ENCODE data around the gene GID8.
"Not testable (repeated sequence)": the region's sequence is repeated elsewhere in the genome, so short reads cannot be mapped to it uniquely, and the experiment has no call there.

Gene GID8

DNA sequence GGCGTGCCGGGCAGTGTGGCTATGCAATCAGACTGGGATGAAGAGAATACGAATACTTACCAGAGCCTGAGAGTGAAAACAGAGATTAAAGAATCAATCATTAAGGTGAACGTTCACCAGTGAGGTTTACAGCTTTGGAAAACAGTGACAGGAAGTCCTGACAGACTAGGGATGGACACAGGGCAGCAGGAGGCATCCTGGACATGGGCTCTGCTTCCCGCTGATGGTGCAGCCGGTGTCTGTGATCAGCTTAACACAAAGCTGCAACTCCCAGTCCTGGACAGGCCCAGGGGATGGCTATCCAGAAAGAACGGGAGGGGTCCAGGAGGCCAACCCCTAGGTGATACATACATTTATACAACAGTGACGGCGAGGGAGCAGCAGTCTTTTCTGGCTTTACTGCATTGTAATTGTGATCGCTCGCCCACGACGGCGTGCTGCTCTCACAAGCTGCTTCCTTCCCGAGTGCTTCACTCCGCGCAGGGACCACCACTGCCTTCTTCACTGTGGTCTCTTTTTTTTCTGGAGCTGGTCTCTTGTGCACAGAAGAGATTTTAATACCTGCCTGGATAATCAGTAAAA, 32.3 kb upstream of the GID8 start:
- DNase-seq = no peak

DNA sequence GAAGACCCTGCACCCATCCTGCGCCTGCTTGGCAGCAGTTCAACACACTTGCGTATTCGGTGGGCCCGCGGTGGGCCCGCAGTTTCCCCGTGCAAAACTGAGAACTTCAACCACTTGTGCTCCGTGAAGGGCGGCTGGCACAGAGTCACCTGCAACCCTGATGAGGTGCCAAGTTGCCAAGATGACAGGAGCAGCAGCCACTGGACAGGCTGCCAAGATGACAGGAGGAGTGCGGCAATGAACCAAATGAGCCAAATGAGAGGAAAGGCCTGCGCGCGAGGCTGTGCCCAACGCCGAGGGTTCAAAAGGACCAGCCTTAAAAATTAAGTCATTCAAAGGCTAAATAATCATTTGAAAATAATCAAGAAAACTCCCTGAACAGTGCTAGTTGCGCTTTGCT, 31.7 kb upstream of the GID8 start:
- no peak for DNase-seq

DNA sequence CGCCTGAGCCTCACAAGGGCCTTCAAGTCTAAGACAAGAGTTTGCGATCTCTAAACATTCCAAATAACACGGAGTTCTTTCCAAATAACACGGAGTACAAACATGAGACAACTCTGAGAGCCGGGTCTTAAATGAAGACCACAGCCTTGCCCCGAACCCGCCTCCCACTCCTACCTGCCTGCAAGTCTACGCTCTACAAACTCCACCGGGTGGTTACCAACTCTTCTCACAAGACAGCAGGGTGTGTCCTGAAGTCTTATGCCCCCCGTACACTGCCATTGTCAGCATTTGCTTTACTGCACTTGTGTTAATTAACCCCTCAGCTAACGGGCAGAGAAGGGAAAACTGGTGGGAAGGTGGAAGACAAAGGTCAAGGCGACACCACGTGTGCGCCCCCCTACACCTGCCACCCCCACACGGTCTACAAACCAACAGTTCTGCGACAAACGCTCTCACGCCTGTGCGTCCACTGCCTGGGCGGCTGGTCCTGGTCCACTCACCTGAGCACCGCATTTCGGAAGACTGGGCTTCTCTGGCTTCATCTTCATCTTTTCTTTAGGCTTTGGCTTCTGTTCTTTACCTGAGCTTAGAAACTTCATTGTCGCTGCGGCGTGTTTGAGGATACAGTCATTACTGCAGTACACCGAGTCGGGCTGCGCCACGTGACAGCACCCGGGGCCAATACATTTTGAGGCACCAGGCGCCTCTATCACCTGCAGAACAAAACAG, 31.1 kb upstream of the GID8 start:
- no peak for DNase-seq

DNA sequence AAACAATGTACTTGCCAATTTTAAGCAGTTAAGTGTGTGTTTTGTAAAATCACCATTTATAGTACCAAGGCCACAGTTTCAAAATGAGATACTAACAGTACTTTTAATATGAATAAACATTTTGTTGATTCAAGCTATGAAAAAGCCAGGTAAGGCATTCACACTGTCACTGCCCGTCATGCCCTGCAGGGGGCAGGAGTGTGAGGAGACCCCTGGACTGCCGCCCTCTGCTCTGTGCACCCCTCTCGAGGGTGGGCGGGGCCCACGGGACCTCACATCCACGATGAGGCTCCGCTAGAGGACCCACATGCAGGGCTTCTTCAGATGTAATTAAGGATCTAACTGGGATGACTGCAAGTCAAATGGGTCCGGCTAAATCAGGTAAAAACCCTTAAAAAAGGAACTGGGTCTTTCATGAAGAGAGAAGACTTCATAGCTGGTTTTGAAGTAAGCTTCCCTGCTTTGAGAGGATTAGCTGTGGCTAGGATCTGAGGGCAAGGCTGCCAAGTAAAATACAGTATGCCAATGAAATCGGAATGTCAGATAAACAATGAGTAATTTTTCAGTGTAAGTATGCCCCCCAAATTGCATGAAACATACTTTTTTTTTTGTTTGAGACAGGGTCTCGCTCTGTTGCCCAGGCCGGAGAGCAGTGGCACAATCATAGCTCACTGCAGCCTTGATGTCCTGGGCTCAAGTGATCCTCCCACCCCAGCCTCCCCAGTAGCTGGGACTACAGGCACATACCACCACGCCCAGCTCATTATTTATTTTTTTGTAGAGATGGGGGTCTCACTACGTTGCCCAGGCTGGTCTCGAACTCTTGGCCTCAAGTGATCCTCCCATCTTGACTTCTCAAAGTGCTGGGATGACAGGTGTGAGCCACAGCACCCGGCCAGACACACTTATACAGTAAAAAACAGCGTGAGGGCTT, 30.3 kb upstream of the GID8 start:
- peak; percentile 29 to 54 for DNase-seq

DNA sequence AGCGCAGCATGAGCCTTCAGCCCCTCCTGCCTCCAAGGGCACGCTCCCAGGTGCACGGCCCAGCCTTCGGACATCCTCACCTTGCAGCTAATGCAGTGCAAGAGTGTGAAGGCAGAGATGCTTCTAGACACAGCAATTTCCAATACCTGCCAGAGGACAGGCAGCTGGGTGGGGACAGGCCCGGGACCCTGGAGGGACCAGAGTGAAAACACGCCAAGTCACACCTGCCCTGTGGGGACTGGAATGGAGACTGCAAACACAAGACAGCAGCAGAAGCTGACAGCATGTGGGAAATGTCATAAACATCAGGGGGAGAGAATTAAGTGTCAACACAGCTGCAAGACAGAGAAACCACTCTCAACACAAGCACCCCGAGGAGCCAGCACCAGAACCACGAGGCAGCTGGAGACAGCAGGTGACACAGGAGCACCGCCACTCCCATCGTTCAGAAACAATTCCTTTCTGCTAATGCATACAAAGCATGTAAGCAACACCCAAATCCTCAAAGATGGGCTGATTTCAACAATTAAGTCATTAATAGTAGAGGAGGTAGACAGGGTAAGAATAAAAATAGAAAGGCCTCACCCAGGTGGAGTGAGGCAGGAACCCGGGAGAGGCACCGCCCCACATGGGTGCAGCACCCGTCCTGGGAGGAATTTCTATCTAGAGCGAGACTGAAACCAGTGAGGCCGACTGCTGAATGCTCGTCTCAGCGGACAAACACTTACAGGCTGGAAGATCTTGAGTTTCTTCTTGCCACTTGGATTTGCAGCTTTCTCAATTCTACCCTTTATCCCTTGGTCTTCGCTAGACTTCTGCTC, 28.8 kb upstream of the GID8 start:
- DNase-seq = no peak

DNA sequence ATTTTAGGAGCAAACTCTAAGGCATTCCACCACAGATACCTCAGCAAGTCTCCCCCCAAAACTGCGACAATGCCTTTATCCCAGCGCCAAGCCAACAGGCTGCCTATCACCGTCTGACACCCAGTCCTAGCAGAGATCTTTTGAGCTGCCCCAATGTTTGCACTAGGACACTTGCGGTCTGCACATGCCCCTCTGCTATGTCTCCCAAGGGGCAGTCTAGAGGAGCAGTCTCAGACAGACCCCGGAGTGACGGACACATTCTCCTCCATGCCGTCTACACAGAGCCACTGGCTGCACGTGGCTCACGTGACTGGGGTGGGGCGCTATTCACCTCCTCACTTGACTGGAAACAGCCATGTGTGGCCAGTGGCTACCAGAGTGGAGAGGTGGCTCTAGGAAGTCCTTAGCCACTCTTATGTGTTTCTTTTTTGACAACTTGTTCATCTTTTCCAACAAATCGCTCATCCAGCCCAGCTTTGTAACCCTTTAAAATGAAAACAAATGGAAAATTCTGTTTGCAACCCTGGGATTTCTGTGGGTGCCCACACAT, 27.7 kb upstream of the GID8 start:
- no peak for DNase-seq

DNA sequence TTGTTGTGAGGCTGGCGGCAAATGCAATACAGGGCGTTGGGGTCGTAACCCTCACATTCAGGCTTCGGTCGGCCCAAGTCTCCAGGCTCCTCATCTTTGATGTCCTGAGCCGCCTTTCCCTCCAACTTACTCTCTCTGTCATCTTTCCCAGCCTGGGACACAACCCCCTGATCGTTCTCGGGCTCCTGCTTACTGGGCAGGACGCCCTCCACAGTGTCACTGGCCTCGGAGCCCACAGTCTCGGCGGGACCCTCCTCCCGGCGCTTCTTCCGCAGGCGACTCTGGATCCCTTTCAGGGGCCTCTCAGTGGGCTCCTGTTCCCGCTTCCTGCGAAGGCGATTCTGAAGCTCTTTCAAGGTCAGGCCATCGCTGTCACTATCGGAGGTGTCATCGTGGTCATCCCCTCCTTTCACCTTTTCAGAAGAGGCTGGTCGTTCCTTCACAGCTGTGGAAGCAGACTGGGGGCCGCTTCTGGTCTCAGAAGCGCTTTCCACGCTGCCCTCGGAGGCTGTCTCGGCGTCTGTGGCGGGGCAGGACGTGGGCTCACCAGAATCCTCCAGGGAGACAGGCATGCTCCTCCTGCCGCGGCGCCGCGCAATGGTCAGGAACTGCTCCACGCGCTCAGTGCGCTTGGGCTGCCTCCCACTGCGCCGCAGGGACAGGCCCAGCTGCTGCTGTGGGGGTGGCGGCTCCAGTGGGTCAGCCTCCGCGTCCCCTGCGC, 27.0 kb upstream of the GID8 start:
- DNase-seq = no peak

DNA sequence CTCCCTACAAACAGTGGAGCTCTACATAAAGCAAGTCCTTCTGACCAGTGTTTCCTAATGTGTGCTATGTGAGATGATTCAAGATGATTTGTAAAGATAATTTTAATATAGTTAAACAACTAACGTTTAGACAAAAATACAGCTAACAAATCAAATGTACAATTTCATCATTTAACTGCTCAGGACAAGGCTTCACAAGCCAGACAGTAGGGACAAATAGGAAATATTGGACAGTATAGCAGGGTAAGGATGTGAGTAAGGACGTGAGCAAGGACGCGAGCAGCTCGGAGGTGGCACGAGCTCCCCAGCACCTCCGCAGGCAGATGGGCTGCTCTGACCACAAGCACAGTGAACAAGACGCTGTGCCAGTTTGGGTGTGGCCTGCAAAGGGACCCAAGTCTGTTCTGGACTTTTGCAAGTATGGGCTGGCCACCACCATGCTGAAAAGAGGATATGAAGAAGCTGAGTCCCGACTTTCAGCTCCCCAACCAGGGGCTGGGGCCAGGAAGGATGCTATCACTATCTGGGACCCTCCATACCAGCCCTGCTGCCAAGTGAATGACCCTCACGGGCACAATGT, 26.2 kb upstream of the GID8 start:
- DNase-seq = no peak

DNA sequence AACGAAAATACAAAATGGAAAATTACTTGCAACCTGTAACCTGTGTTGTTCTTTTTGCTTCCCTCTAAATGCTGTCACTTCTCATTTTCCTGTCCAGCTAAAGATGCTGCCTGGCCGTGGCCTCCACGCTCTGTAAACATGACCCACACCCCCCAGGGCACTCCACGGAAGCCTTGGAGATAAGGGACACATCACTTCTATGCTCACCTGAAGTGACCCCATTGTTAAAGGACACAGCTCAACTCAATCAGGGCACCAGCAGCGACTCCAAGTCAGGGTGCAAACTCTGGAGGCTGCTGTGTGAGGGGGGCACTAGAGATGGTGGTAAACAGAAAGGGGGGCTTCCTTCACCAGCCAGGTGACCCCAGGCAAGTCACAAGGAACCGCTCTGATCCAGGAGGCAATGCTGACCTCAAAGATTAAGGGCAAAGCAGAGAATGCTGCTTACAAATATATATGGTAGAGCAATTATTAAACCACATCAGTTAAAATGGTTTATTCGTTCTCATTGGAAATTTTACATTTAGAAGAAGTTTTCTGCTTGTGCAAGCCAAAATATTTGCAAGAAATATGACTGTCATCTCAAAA, 24.8 kb upstream of the GID8 start:
- no peak for DNase-seq

DNA sequence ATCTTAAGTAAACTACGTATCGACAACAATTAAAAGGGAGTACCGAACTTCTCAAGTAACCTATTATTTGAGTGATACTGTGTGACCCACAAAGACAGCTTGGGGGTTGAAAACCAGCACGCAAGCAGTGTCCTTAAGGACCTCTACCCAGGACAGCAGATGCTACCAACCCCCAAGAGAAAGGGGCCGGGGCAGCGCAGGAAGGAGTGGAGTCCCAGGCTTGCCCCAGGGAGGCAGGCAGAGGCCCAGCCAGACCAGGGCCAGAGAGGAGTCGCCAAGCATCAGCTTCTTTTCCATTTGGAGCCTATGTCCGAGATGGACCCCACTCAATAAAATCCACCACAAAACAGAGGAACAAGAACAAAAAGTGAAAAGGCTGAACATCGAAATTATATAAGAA, 23.5 kb upstream of the GID8 start:
- DNase-seq = no peak

DNA sequence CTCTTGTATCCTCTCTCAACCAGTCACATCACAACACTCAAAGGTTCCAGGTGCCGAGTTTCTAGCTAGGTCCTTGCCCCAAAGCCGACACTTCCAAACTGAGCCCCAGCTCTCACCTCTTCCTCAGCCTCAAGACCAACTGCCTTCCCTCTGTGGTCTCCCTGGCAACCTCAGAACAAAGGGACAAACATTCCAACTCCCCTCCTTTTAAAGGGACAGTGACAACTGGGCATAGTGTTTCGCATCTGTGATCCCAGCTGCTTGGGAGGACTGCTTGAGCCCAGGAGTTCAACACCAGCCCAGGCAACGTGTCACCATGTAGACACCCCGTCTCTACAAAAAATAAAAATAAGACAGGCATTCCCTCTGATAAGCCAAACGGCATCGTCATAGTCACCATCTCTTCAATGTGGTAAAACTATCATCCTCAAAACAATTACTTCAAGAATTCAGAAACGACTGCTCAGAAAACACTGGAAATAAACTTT, 22.9 kb upstream of the GID8 start:
- peak in 1 of 2 donors; percentile 31 for DNase-seq

DNA sequence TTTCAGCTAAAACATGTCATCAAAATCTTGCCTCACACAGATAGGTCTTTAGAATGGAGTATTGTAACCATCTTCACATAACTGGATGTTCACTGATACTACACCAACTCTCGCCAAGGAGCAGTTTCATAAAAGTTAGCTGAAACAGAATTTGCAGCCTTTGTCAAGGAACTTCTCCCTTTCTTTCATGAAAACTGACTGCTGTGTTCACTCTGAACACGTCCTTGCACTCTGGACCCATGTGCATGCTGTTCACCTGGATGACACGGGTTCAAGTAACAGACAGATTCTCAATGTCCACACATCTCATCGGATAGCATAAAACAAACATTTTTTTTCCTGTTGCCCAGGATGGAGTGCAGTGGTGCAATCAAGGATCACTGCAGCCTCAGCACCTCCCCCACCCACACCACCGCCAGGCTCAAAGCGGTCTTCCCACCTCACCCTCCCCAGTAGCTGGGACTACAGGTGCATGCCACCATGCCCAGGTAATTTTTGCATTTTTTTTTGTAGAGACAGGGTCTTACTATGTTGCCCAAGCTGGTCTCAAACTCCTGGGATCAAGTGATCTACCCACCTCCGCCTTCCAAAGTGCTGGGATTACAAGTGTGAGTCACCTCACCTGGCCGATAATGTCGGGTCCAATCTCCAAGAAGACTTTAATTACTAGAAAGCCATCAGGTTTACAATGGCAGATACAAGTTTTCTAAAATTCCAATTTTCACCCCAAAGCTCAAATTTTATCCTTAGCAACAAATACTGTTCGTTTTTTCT, 21.1 kb upstream of the GID8 start:
- no peak for DNase-seq

DNA sequence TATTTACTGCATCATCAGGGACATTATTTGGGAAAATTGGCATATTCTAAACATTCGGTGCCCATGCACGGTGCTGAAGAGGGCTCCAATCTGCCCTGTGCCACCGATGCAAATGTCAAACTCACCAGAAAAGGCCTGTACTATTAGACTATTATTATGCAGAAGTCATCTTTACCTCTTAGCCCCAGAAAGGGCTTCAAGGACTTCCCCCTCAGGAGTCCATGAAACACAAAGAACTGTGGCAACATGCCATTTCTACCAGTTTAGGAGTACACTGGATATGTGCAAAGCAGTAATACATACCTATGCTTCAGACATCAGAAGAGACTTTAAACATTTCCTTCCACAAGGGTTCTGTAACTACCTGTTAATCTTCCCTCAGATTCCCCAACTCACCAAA, 20.2 kb upstream of the GID8 start:
- DNase-seq = no peak

DNA sequence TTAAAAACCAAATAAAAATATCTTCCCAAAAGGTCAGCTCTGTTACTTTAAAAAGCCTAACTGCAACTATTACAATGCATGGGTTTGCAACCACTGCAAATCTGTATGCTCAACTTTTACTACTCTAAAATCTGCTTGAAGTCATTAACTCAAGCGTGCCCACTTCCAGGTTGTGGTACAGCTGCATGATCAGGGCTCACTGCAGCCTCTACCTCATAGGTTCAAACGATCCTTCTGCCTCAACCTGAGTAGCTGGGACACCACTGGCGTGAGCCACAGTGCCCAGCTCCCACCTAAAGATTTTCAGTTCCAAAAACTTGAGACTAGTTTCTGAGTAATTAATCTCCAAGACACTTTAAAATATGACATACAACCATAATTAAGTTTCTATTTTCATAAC, 19.8 kb upstream of the GID8 start:
- peak in 1 of 2 donors; percentile 34 for DNase-seq

DNA sequence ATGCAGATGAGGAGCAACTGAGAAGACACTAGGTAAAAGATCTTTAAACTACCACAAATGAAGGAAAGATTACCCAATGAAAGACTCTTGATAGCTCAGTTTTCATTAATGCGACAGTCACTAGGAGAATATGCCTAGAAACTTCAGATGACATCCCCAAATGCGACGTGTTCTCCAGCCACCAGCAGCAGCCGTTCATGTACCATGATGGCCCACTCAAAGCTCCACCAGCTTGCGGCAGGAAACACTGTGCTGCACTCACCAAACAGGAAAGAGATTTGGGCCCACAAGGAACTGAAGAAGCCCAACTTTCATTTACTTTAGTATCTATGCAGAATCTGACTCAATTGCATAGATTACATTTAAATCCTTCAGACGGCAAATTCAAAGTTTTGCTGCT, 19.1 kb upstream of the GID8 start:
- peak; percentile 38 to 63 for DNase-seq

DNA sequence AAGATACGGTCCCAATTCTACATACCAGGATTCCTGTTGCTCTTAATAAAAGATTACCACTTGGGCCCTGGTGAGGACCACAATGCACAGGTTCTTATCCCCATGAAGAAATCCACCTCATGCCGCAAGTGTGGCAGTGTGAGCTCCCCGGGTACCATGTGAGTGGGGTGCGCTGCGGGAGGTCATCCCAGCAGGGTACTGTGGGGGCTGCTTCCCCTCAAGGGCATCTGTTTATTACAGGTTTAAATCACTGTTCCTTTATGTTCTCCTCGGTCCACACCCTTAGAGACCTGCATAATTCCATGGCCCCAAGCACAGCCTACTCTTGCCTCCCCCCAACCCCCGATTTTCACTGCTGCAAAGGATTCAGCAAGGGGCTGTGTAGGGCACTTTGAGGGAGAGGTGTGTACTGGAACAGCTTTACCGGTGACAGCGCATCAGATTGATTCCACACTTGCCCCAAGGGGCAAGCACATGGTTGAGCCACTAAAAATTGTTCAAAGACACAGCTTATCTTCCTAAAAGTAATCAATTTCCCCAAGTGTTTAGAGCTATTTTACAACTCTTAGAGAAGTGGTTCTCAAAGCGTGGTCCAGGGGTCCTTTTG, 17.8 kb upstream of the GID8 start:
- no peak for DNase-seq

DNA sequence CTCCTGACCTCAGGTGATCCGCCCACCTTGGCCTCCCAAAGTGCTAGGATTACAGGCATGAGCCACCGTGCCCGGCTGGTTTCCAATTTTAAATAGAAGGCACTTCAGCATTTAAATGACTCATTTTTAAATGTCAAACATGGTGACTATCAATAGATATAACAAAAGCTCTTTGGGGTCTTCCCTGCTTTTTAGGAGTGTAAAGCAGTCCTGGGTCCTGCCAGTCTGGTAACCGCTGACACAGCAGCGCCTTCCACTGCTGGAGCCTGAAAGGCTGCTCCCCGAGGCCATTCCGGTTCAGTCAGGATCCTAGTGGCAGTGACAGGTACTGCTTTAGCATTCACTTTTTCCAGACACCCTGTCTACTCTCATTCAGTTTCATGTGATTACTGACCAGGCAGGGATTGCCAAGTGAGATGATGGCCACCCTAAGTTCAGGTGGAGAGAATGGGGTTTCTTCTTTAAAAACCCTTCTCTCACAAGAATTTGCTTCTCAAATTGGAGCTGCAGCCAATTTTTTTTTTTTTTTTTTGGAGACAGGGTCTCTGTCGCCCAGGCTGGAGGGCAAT, 16.7 kb upstream of the GID8 start:
- DNase-seq = peak; percentile 60 to 78

DNA sequence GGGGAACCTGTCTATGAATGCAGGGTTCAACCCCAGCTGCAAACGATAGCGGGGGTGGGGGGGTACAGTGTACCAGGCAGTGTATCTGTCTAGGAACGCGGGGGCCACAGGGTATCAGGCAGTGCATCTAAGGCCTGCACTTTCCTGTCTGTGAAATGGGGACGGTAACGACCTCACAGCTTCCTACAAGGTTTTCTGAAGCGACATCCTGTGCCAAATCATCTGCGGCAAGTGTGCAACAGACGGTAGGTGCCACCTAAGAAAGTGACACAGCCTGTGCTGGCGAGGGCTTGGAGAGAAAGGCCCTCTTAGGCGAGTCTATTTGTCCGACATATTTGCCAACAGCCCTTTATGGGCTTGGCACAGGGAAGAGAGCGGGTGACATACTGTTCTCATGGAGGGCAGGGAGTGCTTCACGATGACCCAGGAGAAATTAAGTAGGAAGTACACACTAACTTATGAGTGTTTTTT, 15.5 kb upstream of the GID8 start:
- peak; percentile 31 to 71 for DNase-seq

DNA sequence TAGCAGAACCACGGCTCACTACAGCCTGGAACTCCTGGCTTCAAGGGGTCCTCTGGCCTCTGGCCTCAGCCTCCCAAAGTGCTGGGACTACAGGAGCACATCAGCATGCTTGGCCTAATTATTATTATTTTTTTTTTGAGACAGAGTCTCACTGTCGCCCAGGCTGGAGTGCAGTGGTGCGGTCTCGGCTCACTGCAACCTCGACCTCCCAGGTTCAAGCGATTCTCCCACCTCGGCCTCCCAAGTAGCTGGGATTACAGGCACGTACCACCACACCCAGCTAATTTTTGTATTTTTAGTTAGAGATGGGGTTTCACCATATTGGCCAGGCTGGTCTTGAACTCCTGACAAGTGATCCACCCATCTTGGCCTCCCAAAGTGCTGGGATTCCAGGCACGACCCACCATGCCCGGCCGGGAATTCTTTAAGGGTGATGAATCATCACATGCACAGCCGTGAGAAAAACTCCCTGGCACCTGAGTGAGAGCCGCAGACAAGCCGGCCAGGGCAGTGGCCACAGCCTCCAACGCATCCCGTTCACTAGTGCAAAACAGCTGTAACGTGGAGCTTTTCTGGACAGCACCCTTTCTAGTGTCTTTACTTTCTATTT, 14.8 kb upstream of the GID8 start:
- DNase-seq = not testable (repeated sequence)

Data from CD4-positive, alpha-beta T cell treated with Interferon alpha-2 for 1 hour (primary cell).